ENCODE measurements around the gene EVA1C.
"Not testable (repeated sequence)": the region's sequence is repeated elsewhere in the genome, so short reads cannot be mapped to it uniquely, and the experiment has no call there.

The EVA1C gene

GRCh38 chr21:32422064-32422463 is 9.6 kb downstream of the EVA1C start:
- no peak for TF ChIP-seq JUND (IDR thresholded peaks at IDR 0.05; ENCODE audit: low read depth)
- in situ Hi-C loops (cut with HindIII; ENCODE audit: low pct_unique_long_range_greater_than_20kb, low sequenced_read_pairs) = no loop called here
- no peak for DNase-seq (ENCODE audit: low read depth in 1 of 2, low spot score in 1 of 2)

DNA sequence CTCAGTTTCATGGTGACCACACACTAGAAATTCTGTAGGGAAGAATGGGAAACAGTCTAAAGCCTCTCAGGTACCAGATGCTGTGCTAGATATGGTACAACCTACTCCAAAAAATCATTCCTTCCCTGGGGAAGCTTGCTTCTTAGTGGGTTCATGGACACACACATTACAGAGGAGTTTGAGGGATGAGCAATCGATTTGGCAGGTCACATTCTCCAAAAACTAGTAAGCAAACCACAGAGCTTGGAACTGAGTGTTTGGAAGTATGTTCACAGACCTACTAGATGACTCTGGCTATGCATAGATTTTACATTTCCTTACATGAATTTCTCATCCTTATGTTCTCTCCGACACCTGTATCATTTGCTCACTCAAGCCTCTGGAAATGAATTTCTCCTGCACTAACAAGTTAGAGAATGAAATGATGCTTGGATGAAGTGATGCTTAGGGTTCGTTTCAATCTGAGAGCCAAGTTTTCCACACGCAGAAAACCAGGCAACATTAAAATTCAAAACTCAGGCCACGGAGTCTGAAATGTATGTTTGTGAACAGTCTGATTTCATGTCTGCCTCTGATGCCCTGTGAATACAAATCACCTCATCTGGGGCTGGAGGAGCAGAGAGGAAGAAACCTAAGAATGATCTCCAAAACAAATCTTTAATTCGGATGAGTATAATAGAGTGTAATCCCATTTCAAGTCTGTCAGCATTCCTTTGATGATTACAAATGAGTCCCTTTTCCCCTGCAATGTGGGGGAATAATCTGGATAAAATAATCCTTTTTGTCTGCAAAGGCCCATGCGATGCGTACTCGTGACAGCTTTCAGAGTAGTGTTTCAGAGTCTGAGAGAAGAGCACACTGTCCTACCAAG is 11.0 kb downstream of the EVA1C start:
- no peak for DNase-seq (ENCODE audit: low read depth in 1 of 2, low spot score in 1 of 2)
- in situ Hi-C loops (cut with HindIII; ENCODE audit: low pct_unique_long_range_greater_than_20kb, low sequenced_read_pairs) = no loop called here

DNA sequence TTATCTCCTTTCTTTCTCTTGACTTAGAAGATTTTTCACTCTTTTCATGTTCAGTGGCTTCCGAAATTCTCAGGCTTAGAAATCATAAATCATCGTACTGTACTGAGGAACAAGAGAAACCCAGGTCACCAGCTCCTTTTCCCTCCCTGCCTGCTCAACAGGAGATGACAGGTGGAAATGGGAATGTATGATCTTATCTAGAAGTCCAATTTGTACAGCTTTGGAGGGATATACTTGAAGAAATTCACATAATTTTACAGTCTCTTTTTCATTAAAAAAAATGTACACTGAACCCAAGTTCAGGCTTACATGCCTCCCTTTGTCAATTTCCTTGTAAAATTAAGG is 11.7 kb downstream of the EVA1C start:
- in situ Hi-C loops (cut with HindIII; ENCODE audit: low pct_unique_long_range_greater_than_20kb, low sequenced_read_pairs) = no loop called here
- DNase-seq (ENCODE audit: low read depth in 1 of 2, low spot score in 1 of 2) = no peak
- TF ChIP-seq JUND (IDR thresholded peaks at IDR 0.05; ENCODE audit: low read depth) = no peak

More for the DNA sequence above, 11.0 kb downstream of the EVA1C start:
- TF ChIP-seq JUND (IDR thresholded peaks at IDR 0.05; ENCODE audit: low read depth) = no peak

DNA sequence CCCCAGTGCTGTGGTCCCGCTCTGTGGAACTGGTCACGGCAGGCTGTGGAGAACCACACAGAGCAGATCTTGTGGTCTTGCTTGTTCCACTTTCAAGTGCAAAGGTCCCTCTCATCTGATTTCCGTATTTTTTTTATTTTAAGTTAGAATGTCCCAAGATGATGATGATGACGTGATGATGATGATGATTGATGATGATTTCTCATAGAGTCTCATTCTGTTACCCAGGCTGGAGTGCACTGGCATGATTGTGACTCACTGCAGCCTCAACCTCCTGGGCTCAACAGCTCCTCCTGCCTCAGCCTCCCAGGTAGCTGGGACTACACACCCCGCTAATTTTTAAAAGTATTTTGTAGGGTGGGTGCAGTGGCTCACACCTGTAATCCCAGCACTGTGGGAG is 12.2 kb downstream of the EVA1C start:
- no peak for TF ChIP-seq JUND (IDR thresholded peaks at IDR 0.05; ENCODE audit: low read depth)
- in situ Hi-C loops (cut with HindIII; ENCODE audit: low pct_unique_long_range_greater_than_20kb, low sequenced_read_pairs) = no loop called here
- DNase-seq (ENCODE audit: low read depth in 1 of 2, low spot score in 1 of 2) = no peak

- no peak for TF ChIP-seq JUND (IDR thresholded peaks at IDR 0.05; ENCODE audit: low read depth)
- in situ Hi-C loops (cut with HindIII; ENCODE audit: low pct_unique_long_range_greater_than_20kb, low sequenced_read_pairs) = no loop called here
- no peak for DNase-seq (ENCODE audit: low read depth in 1 of 2, low spot score in 1 of 2)
These were observed 13.1 kb downstream of the EVA1C start for GRCh38 chr21:32425628-32426027.

GRCh38 chr21:32426066-32426465 is 13.6 kb downstream of the EVA1C start:
- no peak for TF ChIP-seq JUND (IDR thresholded peaks at IDR 0.05; ENCODE audit: low read depth)
- DNase-seq (ENCODE audit: low read depth in 1 of 2, low spot score in 1 of 2) = no peak
- in situ Hi-C loops (cut with HindIII; ENCODE audit: low pct_unique_long_range_greater_than_20kb, low sequenced_read_pairs) = no loop called here

GRCh38 chr21:32426592-32427051 is 14.1 kb downstream of the EVA1C start:
- no peak for DNase-seq (ENCODE audit: low read depth in 1 of 2, low spot score in 1 of 2)
- no peak for TF ChIP-seq JUND (IDR thresholded peaks at IDR 0.05; ENCODE audit: low read depth)
- in situ Hi-C loops (cut with HindIII; ENCODE audit: low pct_unique_long_range_greater_than_20kb, low sequenced_read_pairs) = no loop called here

DNA sequence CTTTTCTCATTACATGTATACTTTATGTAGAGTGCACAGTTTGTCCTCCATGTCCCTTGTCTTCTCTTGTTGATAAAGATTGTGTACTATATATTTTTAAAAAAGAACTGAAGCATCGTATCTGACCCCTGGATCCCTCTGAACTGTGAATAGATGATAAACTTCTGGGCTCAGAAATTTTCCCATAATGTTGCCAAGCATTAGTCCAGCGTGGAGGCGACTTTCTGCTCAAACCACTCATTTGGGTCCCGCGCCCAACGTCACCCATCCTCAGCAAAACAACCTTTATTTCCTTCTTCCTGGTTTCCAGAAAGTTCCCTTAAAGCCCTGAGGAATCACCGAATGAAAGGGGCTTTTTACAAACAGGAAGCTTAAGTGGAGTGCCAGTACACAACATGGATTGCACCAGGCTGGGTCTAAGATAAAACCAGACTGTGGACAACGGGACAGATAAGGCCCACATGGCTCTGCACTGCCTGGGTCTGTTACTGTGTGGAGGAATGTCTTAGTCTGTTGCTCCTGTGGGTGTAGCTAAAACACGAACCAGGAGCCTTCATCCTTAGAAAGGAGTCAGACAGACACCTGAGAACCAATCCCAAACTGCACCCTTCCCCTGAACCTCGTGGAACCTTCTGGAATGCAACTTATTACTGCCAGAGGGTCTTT is 15.6 kb downstream of the EVA1C start:
- in situ Hi-C loops (cut with HindIII; ENCODE audit: low pct_unique_long_range_greater_than_20kb, low sequenced_read_pairs) = no loop called here
- no peak for TF ChIP-seq JUND (IDR thresholded peaks at IDR 0.05; ENCODE audit: low read depth)
- DNase-seq (ENCODE audit: low read depth in 1 of 2, low spot score in 1 of 2) = no peak

DNA sequence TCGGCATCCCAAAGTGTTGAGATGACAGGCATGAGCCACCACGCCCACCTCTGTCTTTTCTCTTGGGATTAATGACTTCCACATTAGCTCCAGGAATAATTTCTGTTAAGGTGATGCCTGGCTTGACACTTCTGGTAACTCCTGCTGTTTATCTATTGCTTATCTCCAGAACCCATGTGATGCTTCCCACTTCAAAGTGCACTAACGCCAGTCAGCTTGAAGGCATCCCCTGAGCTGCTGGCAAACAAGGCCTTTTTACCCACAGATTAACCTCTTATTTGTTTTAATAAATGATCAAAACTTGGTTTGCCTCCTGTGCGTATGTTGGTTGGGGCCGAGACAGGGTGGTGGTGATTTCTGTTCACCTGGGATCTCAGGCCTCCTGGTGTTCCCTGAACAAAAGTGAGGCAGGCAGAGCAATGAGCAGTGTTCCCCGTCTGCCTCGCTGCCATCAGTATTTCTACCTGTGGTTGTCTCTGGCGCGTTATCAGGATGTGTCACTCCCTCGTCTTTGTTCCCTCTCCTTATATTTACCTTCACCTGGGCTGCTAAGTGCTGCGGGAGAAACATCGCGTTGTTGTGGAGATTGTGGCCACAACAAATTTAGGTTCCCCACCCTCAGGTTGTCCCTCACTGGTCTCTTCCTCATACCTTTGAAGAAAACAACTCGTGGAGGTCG is 20.6 kb downstream of the EVA1C start:
- in situ Hi-C loops (cut with HindIII; ENCODE audit: low pct_unique_long_range_greater_than_20kb, low sequenced_read_pairs) = not testable (repeated sequence)

GRCh38 chr21:32437729-32438128 is 25.2 kb downstream of the EVA1C start:
- no peak for DNase-seq (ENCODE audit: low read depth in 1 of 2, low spot score in 1 of 2)
- in situ Hi-C loops (cut with HindIII; ENCODE audit: low pct_unique_long_range_greater_than_20kb, low sequenced_read_pairs) = no loop called here
- TF ChIP-seq JUND (IDR thresholded peaks at IDR 0.05; ENCODE audit: low read depth) = no peak

More for the DNA sequence above, 20.6 kb downstream of the EVA1C start:
- not testable (repeated sequence) for DNase-seq (ENCODE audit: low read depth in 1 of 2, low spot score in 1 of 2)

GRCh38 chr21:32442566-32443318 is 30.2 kb downstream of the EVA1C start:
- in situ Hi-C loops (cut with HindIII; ENCODE audit: low pct_unique_long_range_greater_than_20kb, low sequenced_read_pairs) = no loop called here
- TF ChIP-seq JUND (IDR thresholded peaks at IDR 0.05; ENCODE audit: low read depth) = no peak
- no peak for DNase-seq (ENCODE audit: low read depth in 1 of 2, low spot score in 1 of 2)

GRCh38 chr21:32445101-32445500 is 32.6 kb downstream of the EVA1C start:
- no peak for TF ChIP-seq JUND (IDR thresholded peaks at IDR 0.05; ENCODE audit: low read depth)
- in situ Hi-C loops (cut with HindIII; ENCODE audit: low pct_unique_long_range_greater_than_20kb, low sequenced_read_pairs) = no loop called here
- no peak for DNase-seq (ENCODE audit: low read depth in 1 of 2, low spot score in 1 of 2)

GRCh38 chr21:32446440-32446839 is 33.9 kb downstream of the EVA1C start:
- in situ Hi-C loops (cut with HindIII; ENCODE audit: low pct_unique_long_range_greater_than_20kb, low sequenced_read_pairs); DNase-seq (ENCODE audit: low read depth in 1 of 2, low spot score in 1 of 2): not testable (repeated sequence)

Data from T47D (cell line).